Neural progenitor cell (in vitro differentiated cells): ENCODE results near the gene SOX10.

Experiments used
- EZH2 ChIP-seq: fragments of 200-600 bp; sonication (generic); IDR thresholded peaks from 2 replicates; pipeline ENCODE4 v1.6.1; 2017; ENCODE audit warnings: antibody characterized with exemption, mild to moderate bottlenecking, moderate library complexity
- EZH2phosphoT487 ChIP-seq: fragments of 200-600 bp; sonication (generic); IDR thresholded peaks from 2 replicates; pipeline ENCODE4 v1.6.1; 2017; ENCODE audit warnings: antibody characterized with exemption
- TF ChIP-seq, protein P1 (sequence below): fragments of 200-600 bp; sonication (generic); IDR thresholded peaks from 2 replicates; pipeline ENCODE4 v1.5.1; 2017; ENCODE audit warnings: antibody characterized with exemption, mild to moderate bottlenecking

DNA sequence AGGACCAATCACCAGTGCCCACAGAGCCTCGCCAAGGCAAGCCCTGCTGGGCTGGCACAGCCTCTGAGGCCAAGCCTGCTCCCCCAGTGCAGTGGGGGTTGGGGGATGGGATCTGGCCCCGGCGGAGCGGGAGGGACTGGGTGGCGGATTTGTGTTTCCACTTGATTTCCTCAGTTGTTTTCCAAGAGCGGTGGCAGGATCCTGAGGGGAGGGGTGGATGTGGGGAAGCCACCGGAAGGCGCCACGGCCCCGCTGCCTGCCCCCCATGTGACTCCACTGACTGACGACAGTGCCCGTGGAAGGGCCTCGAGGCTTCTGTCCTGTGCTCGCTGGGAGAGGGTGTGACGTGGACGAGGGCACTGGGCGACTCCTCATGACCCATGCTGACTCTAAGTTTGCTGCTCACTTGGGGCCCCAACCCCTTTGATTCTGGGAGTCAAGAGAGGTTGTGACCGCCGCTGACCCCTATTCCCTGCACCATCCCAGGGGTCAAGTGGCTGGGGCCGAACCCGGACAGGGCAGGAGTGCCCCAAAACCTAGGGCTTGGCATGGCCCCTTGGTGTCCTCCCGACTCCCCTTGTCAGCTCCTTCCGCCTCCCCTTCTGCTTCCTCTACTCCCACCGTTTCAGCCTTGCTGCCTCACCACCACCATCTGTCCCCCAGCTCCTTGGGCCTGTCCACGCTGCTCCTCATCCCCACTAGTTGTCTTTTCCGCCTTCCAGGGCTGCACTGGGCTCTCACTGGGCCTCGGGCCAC is 49.3 kb upstream of the SOX10 start:
- TF ChIP-seq, protein P1, sequence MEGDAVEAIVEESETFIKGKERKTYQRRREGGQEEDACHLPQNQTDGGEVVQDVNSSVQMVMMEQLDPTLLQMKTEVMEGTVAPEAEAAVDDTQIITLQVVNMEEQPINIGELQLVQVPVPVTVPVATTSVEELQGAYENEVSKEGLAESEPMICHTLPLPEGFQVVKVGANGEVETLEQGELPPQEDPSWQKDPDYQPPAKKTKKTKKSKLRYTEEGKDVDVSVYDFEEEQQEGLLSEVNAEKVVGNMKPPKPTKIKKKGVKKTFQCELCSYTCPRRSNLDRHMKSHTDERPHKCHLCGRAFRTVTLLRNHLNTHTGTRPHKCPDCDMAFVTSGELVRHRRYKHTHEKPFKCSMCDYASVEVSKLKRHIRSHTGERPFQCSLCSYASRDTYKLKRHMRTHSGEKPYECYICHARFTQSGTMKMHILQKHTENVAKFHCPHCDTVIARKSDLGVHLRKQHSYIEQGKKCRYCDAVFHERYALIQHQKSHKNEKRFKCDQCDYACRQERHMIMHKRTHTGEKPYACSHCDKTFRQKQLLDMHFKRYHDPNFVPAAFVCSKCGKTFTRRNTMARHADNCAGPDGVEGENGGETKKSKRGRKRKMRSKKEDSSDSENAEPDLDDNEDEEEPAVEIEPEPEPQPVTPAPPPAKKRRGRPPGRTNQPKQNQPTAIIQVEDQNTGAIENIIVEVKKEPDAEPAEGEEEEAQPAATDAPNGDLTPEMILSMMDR, result no peak
- TF ChIP-seq EZH2 (no peak), EZH2phosphoT487 (no peak)
